ENCODE data around the gene CDK11A.
"Not testable (repeated sequence)": the region's sequence is repeated elsewhere in the genome, so short reads cannot be mapped to it uniquely, and the experiment has no call there.

Gene CDK11A

GRCh38 chr1:1726088-1726487, 1.9 kb upstream of the CDK11A start:
- not testable (repeated sequence) for DNase-seq (ENCODE audit: low read depth in 2 of 2)

- DNase-seq (ENCODE audit: low read depth in 2 of 2) = no peak
Observed at GRCh38 chr1:1721201-1721600, 3.0 kb downstream of the CDK11A start.

- DNase-seq (ENCODE audit: low read depth in 2 of 2) = not testable (repeated sequence)
Observed at GRCh38 chr1:1715109-1715883, 8.9 kb downstream of the CDK11A start.

GRCh38 chr1:1707897-1708296, 16.3 kb downstream of the CDK11A start:
- not testable (repeated sequence) for DNase-seq (ENCODE audit: low read depth in 2 of 2)

- not testable (repeated sequence) for DNase-seq (ENCODE audit: low read depth in 2 of 2)
Observed at GRCh38 chr1:1707241-1707640, 16.9 kb downstream of the CDK11A start.

GRCh38 chr1:1705623-1706022, 18.5 kb downstream of the CDK11A start:
- DNase-seq (ENCODE audit: low read depth in 2 of 2) = not testable (repeated sequence)

- not testable (repeated sequence) for DNase-seq (ENCODE audit: low read depth in 2 of 2)
Observed at GRCh38 chr1:1704284-1704957, 19.7 kb downstream of the CDK11A start.

- DNase-seq (ENCODE audit: low read depth in 2 of 2) = no peak
Observed at GRCh38 chr1:1703796-1704195, 20.4 kb downstream of the CDK11A start.

GRCh38 chr1:1702506-1702905, 21.7 kb downstream of the CDK11A start:
- DNase-seq (ENCODE audit: low read depth in 2 of 2) = not testable (repeated sequence)

- not testable (repeated sequence) for DNase-seq (ENCODE audit: low read depth in 2 of 2)
Observed at GRCh38 chr1:1700557-1700956, 23.6 kb downstream of the CDK11A start.

GRCh38 chr1:1700067-1700466, 24.1 kb downstream of the CDK11A start:
- not testable (repeated sequence) for DNase-seq (ENCODE audit: low read depth in 2 of 2)

GRCh38 chr1:1699061-1699460, 25.1 kb downstream of the CDK11A start:
- not testable (repeated sequence) for DNase-seq (ENCODE audit: low read depth in 2 of 2)

- not testable (repeated sequence) for DNase-seq (ENCODE audit: low read depth in 2 of 2)
Observed at GRCh38 chr1:1697358-1698183, 26.6 kb downstream of the CDK11A start.

GRCh38 chr1:1696431-1697357, 27.5 kb downstream of the CDK11A start:
- not testable (repeated sequence) for DNase-seq (ENCODE audit: low read depth in 2 of 2)

GRCh38 chr1:1692714-1693647, 31.2 kb downstream of the CDK11A start, which contains the start of gene SLC35E2B:
TSS of gene SLC35E2B (minus strand) at chr1:1692795. CDS start at chr1:1676699, 16,096 bp downstream.
- peak; percentile 90 for DNase-seq (ENCODE audit: low read depth in 2 of 2)

- DNase-seq (ENCODE audit: low read depth in 2 of 2) = peak; percentile 53 to 59
Observed at GRCh38 chr1:1692324-1692713, 31.8 kb downstream of the CDK11A start.

- not testable (repeated sequence) for DNase-seq (ENCODE audit: low read depth in 2 of 2)
Observed at GRCh38 chr1:1691443-1691842, 32.7 kb downstream of the CDK11A start.

GRCh38 chr1:1689526-1689925, 34.6 kb downstream of the CDK11A start:
- DNase-seq (ENCODE audit: low read depth in 2 of 2) = not testable (repeated sequence)

- no peak for DNase-seq (ENCODE audit: low read depth in 2 of 2)
Observed at GRCh38 chr1:1687846-1688245, 36.3 kb downstream of the CDK11A start.

Measured in activated CD8-positive, alpha-beta memory T cell treated with anti-CD3 and anti-CD28 coated beads for 4 hours (primary cell).